Lower lobe of right lung (tissue), 2 donors: ENCODE measurements around the gene RABEPK. TPM values are rescaled to one million over a fixed set of nuclear protein-coding genes. Genes with fewer than 3 reads are reported as not detected.
"Not testable (repeated sequence)": the region's sequence is repeated elsewhere in the genome, so short reads cannot be mapped to it uniquely, and the experiment has no call there.

ENCODE experiments used
- ATAC-seq, 2 donors: fragments of 200-7000 bp; cut with Tn5 transposase; one replicate each; pipeline ENCODE4 v1.9.1; 2020 to 2022; ENCODE audit warnings: mild to moderate bottlenecking in 2 of 2, moderate library complexity in 2 of 2
- DNase-seq: peaks from one replicate; pipeline ENCODE4 v3.0.0-alpha.2; 2020
- H3K27ac ChIP-seq: fragments of 200-600 bp; one replicate; pipeline ENCODE4 v1.8.0; 2022
- H3K27me3 ChIP-seq: fragments of 200-600 bp; one replicate; pipeline ENCODE4 v1.8.0; 2022; ENCODE audit warnings: low read depth
- H3K36me3 ChIP-seq: fragments of 200-600 bp; one replicate; pipeline ENCODE4 v1.8.0; 2022; ENCODE audit warnings: mild to moderate bottlenecking
- H3K4me1 ChIP-seq: fragments of 200-600 bp; one replicate; pipeline ENCODE4 v1.8.0; 2022
- H3K4me3 ChIP-seq: fragments of 200-600 bp; one replicate; pipeline ENCODE4 v1.8.0; 2022; ENCODE audit warnings: mild to moderate bottlenecking
- H3K9me3 ChIP-seq: fragments of 200-600 bp; one replicate; pipeline ENCODE4 v1.8.0; 2022
- intact Hi-C: fragments of 100-400 bp; cut with DNase I; formaldehyde crosslinking; loops from one replicate; pipeline ENCODE4 v1.11.0; 2022
- total RNA-seq: library from RNA; stranded (reverse); fragmentation: NEBNext Ultra II Directional; extraction: Animal tissue kit (Norgen Biotek cat#: 25700); gene quantifications from one replicate; pipeline ENCODE4 v1.2.1, GENCODE V29; 2021
- TF ChIP-seq, protein P1 (sequence below): fragments of 200-600 bp; IDR thresholded peaks from one replicate; pipeline ENCODE4 v1.8.0; 2022; ENCODE audit warnings: antibody characterized with exemption, mild to moderate bottlenecking
- donor health status: DM: no; HTN: yes; CAD: no; lungs with severe emphysema.

The RABEPK gene
- total RNA-seq, 1 donor from 2014 or later: 12.3 TPM

DNA sequence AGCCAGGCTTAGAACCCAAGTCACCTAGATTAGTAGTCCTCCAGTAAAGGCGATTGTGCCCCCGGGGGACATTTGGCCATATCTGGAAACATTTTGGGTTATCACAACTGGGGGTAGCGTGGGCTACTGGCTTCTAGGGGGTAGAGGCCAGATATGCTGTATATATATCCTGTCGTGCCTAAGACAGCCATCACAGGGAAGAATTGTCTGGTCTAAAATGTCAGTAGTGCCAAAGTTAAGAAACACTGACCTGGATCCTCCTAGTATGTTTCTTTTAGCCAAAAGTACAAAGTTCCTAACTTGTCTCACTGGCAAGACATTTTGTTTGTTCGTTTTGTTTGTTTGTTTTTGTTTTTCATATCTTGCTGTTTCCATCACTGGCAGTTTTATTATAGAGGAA, 13.8 kb downstream of the RABEPK start:
- ATAC-seq: no peak
- no peak overlapping the region for H3K4me3 ChIP-seq
- TF ChIP-seq, protein P1, sequence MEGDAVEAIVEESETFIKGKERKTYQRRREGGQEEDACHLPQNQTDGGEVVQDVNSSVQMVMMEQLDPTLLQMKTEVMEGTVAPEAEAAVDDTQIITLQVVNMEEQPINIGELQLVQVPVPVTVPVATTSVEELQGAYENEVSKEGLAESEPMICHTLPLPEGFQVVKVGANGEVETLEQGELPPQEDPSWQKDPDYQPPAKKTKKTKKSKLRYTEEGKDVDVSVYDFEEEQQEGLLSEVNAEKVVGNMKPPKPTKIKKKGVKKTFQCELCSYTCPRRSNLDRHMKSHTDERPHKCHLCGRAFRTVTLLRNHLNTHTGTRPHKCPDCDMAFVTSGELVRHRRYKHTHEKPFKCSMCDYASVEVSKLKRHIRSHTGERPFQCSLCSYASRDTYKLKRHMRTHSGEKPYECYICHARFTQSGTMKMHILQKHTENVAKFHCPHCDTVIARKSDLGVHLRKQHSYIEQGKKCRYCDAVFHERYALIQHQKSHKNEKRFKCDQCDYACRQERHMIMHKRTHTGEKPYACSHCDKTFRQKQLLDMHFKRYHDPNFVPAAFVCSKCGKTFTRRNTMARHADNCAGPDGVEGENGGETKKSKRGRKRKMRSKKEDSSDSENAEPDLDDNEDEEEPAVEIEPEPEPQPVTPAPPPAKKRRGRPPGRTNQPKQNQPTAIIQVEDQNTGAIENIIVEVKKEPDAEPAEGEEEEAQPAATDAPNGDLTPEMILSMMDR: no peak
- peaks cover 64% of the 10 kb centered on the region for H3K36me3 ChIP-seq
- no peak overlapping the region for H3K27ac ChIP-seq
- intact Hi-C loops: no loop called here
- DNase-seq: no peak
- no peaks in the 10 kb centered on the region for H3K9me3 ChIP-seq
- no peaks in the 10 kb centered on the region for H3K4me1 ChIP-seq
- H3K27me3 ChIP-seq: no peaks in the 10 kb centered on the region

DNA sequence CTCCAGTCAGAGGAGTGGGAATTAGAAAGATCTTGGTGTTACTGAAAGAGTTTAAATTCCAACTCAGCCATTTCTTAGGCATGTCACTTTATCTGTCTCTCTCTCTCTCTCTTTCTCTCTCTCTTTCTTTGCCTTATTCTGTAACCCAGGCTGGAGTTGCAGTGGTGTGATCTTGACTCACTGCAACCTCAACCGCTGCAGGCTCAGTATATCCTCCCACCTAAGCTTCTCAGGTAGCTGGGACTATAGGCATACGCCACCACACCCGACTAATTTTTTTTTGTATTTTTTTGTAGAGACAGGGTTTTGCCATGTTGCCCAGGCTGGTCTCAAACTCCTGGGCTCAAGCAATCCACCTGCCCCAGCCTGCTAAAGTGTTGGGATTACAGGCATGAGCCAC, 18.3 kb downstream of the RABEPK start:
- Histone ChIP-seq H3K27ac (no peak overlapping the region), H3K4me3 (no peak overlapping the region), H3K9me3 (no peaks in the 10 kb centered on the region), H3K4me1 (no peaks in the 10 kb centered on the region), H3K27me3 (no peaks in the 10 kb centered on the region), H3K36me3 (peaks cover 52% of the 10 kb centered on the region)
- intact Hi-C loops: no loop called here
- ATAC-seq (no peak), DNase-seq (no peak)
- TF ChIP-seq, protein P1: no peak

DNA sequence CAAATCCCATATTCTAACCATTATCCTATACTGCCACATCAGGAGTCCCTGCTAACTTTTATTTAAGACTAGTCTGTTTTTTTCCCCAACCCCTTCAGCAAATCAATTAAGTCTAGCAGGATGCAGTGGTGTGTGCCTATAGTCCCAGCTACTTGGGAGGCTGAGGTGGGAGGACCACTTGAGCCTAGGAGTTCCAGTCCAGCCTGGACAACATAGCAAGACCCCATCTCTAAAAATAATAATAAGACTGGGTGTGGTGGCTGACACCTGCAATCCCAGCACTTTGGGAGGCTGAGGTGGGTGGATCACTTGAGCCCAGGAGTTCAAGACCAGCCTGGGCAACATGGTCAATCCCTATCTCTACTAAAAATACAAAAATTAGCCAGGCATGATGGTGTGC, 24.5 kb downstream of the RABEPK start:
- intact Hi-C loops, H3K27me3 ChIP-seq: not testable (repeated sequence)
- H3K36me3 ChIP-seq: peaks cover 62% of the 10 kb centered on the region

DNA sequence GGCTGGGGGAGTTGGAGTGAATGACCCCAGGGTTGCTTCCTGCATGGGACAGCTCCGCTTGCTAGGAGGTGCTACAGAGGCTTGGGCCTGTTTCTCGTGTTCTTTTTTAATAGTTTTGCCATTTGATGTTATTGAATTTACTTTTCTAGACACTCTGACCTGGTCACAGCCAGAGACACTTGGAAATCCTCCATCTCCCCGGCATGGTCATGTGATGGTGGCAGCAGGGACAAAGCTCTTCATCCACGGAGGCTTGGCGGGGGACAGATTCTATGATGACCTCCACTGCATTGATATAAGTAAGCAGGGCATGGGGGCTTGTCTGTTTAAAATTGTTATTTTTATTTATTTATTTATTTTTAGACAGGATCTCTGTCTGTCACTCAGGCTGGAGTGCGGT, 27.4 kb downstream of the RABEPK start:
- Histone ChIP-seq H3K4me1 (no peaks in the 10 kb centered on the region), H3K4me3 (no peak overlapping the region), H3K27me3 (no peaks in the 10 kb centered on the region), H3K9me3 (no peaks in the 10 kb centered on the region), H3K36me3 (peaks cover 64% of the 10 kb centered on the region), H3K27ac (no peak overlapping the region)
- DNase-seq (no peak), ATAC-seq (no peak)
- intact Hi-C loops: no loop called here
- TF ChIP-seq, protein P1: no peak

More for the DNA sequence above, 24.5 kb downstream of the RABEPK start:
- H3K4me1 ChIP-seq, ATAC-seq, H3K4me3 ChIP-seq, H3K27ac ChIP-seq, DNase-seq, H3K9me3 ChIP-seq: not testable (repeated sequence)

DNA sequence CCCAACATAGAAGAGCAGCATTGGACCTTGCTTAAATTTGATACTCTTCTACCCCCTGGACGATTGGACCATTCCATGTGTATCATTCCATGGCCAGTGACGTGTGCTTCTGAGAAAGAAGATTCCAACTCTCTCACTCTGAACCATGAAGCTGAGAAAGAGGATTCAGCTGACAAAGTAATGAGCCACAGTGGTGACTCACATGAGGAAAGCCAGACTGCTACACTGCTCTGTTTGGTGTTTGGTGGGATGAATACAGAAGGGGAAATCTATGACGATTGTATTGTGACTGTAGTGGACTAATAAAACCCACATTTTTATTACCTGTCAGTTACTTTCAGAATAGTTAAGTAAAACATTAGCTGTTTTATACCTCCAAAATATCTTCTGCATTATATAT, 33.3 kb downstream of the RABEPK start:
- Histone ChIP-seq H3K4me1 (peaks cover 41% of the 10 kb centered on the region), H3K27ac (no peak overlapping the region), H3K9me3 (no peaks in the 10 kb centered on the region), H3K36me3 (peaks cover 89% of the 10 kb centered on the region), H3K27me3 (no peaks in the 10 kb centered on the region), H3K4me3 (no peak overlapping the region)
- TF ChIP-seq, protein P1: no peak
- no peak for DNase-seq
- ATAC-seq: no peak
- intact Hi-C loops: no loop called here

DNA sequence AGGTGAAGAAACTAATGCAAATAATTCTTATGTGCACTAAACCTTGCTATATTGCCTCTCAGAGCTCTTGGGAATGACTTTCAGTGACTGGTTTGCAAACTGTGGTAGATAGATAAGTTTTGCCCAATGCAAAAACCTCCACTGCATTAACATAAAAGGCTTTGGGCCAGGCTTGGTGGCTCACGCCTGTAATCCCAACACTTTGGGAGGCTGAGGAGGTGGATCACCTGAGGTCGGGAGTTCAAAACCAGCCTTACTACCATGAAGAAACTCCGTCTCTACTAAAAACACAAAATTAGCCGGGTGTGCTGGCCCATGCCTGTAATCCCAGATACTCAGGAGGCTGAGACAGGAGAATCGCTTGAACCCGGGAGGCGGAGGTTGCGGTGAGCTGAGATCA, 33.8 kb downstream of the RABEPK start:
- H3K27me3 ChIP-seq, H3K9me3 ChIP-seq, DNase-seq, ATAC-seq, intact Hi-C loops, H3K4me3 ChIP-seq, H3K27ac ChIP-seq: not testable (repeated sequence)
- Histone ChIP-seq H3K36me3 (peaks cover 89% of the 10 kb centered on the region), H3K4me1 (peaks cover 46% of the 10 kb centered on the region)
